Retinal pigment epithelial cell (primary cell): ENCODE data around the gene TRAPPC3.
"Not testable (repeated sequence)": the region's sequence is repeated elsewhere in the genome, so short reads cannot be mapped to it uniquely, and the experiment has no call there.

Source experiments
- DNase-seq: peaks from one replicate; pipeline ENCODE4 v3.0.0-alpha.2; 2010; ENCODE audit warnings: low read depth
- H3K4me3 ChIP-seq: 2 replicates; pipeline ENCODE4 v1.5.1; 2011; ENCODE audit warnings: mild to moderate bottlenecking, low read length, control low read depth, moderate library complexity
- CTCF ChIP-seq: conservative IDR thresholded peaks from 2 replicates; pipeline ENCODE4 v1.5.1; 2011; ENCODE audit warnings: low read depth, low read length, control low read depth, inconsistent platforms

Gene TRAPPC3

GRCh38 chr1:36149237-36149972, at the start of gene TRAPPC3:
TRAPPC3 (minus strand) TSS chr1:36149486; CDS start chr1:36149378, 108 bp downstream.
- TF ChIP-seq CTCF, result peak; percentile 93
- H3K4me3 ChIP-seq, result peak within 1 kb of the TSS; percentile 85
- DNase-seq, result peak; percentile 98

DNA sequence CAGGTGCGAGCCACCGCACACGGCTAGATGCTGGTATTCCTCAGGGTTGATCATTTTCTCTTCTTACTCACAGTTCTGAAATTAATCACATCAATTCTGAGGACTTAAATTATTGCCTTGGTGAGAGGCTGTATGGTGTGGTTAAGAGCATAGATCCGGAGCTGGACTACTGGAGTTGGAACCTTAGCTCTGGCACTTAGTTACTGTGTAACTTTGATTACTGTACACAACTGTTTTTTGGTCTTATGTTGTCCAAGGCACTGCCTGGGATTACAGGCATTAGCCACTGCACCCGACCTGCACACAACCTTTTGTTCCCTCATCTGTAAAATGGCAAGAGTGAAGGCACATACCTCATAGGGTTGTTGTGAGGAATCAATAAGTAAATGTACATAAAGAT, 49.4 kb upstream of the TRAPPC3 start:
- no peak for TF ChIP-seq CTCF
- no peak for DNase-seq

GRCh38 chr1:36196805-36197204, 47.5 kb upstream of the TRAPPC3 start:
- H3K4me3 ChIP-seq, DNase-seq: not testable (repeated sequence)

More for the DNA sequence above, 49.4 kb upstream of the TRAPPC3 start:
- H3K4me3 ChIP-seq, result no peak overlapping the region

DNA sequence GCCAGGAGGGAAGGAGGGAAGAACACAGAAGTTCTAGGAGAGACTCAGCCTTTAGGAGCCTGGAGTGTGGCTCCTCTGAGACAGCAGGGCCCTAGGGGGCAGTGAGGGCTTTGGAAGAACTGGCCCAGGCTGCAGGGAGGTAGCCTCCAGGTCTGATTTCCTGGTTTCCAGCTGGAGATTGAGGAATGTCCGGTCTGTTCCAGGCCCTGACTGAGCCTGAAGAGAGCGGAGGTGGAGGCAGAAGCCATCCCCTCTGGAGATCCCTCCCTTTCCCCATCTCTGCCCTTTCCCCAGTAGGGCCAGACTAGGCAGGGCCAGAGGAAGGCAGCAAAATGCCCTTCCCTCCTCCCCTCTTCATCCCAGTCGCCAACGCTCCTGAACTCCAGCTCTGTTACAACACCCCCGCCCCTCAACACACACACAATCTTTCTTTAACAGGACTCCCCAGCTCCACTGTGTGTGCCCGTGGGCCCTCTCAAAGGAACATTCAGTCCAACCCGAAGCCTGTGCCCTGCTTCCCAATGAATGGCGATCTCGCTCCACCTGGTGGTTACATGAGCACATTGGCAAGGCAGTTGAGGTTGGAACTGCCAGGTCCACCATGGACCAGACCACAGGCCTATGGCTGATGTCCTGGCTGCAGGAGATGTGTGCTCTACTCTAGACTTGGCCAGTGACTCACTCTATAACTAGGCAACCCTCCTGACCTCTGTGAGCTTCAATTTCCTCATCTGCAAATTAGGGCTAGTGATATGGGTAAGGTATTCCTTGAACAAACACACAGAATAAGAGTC, 38.7 kb upstream of the TRAPPC3 start:
- no peak for DNase-seq
- peak; percentile 92 for TF ChIP-seq CTCF
- H3K4me3 ChIP-seq, result no peak overlapping the region

GRCh38 chr1:36183309-36183856, 34.1 kb upstream of the TRAPPC3 start:
- DNase-seq, result no peak
- TF ChIP-seq CTCF, result no peak
- no peak overlapping the region for H3K4me3 ChIP-seq

DNA sequence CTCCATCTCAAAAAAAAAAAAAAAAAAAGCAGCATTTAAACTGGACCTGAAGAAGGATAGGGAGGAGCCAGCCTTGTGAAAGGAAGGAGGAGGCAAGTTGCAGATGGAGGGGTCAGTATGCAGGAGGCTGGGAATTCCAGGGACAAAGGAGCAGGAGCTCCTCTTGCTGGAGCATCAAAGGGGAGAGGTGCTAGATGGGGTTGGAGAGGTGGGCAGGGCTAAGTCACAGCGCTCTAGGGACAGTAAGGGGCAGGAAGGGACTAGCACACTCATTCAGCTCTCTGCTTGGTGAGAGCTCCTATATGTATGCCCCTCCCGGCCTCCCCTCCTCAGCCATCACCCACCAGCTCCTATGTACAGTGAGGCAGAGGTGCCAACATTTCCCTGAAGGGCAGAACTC, 33.4 kb upstream of the TRAPPC3 start:
- TF ChIP-seq CTCF, result no peak
- no peak overlapping the region for H3K4me3 ChIP-seq
- DNase-seq, result no peak

- no peak overlapping the region for H3K4me3 ChIP-seq
- TF ChIP-seq CTCF, result no peak
- no peak for DNase-seq
Observed at GRCh38 chr1:36179220-36179600, 29.9 kb upstream of the TRAPPC3 start.
